ENCODE measurements around the gene CHRDL2. TPM values are rescaled to one million over a fixed set of nuclear protein-coding genes. Genes with fewer than 3 reads are reported as not detected.

The CHRDL2 gene
- total and polyA plus RNA-seq, 2 donors (not counting 3 experiments of a cell fraction or from before 2014, with no cell fraction given) = not detected

- dilution Hi-C loops (cut with MboI; ENCODE audit: extremely low pct_ligation_motif_present, low sequenced_read_pairs) (no loop called here), intact Hi-C loops (cut with micrococcal nuclease) (loop anchor here (10.0 kb wide), 1 partner anchor 280 kb away; no protein-coding TSS in a partner anchor)
- TF ChIP-seq POLR2A (IDR thresholded peaks at IDR 0.05; ENCODE audit: low read depth, low read length) (no peak), MYC (IDR thresholded peaks at IDR 0.05; ENCODE audit: low read depth, low read length) (no peak), FOS (IDR thresholded peaks at IDR 0.05; ENCODE audit: borderline replicate concordance, insufficient read depth, low read length) (no peak), GATA2 (IDR thresholded peaks at IDR 0.05; ENCODE audit: insufficient read depth, insufficient read length, low read depth, low read length) (no peak), MAX (IDR thresholded peaks at IDR 0.05; ENCODE audit: insufficient read depth, insufficient read length) (no peak), POLR2AphosphoS5 (IDR thresholded peaks at IDR 0.05; ENCODE audit: insufficient read depth, low read depth, low read length) (no peak), JUN (IDR thresholded peaks at IDR 0.05; ENCODE audit: borderline replicate concordance, insufficient read depth, insufficient read length, low read depth) (no peak), CTCF (IDR thresholded peaks at IDR 0.05; ENCODE audit: extremely low read depth in 1 of 2, insufficient read depth in 1 of 2, low read depth in 1 of 2, low read length in 2 of 2) (no peak), EZH2 (IDR thresholded peaks at IDR 0.05; ENCODE audit: borderline replicate concordance, low read depth, low read length, severe bottlenecking) (no peak)
- FAIRE-seq (no peak), DNase-seq (ENCODE audit: low read depth, low spot score) (no peak)
- Histone ChIP-seq H3K4me3 (replicated peaks in 1 of 3; ENCODE audit: insufficient read depth in 1 of 3, low read depth in 1 of 3, low read length in 3 of 3) (no peak overlapping the region), H3K9ac (replicated peaks; ENCODE audit: extremely low read depth, insufficient read depth, low read length) (no peak overlapping the region), H3K9me1 (replicated peaks; ENCODE audit: control insufficient read depth, extremely low read depth, insufficient read depth, low read length) (no peaks in the 10 kb centered on the region), H3K4me2 (ENCODE audit: insufficient read depth, low read length) (no peak overlapping the region), H3K79me2 (ENCODE audit: control insufficient read depth, insufficient read depth, low read length) (no peaks in the 10 kb centered on the region), H2AFZ (ENCODE audit: low read depth, low read length) (no peak overlapping the region), H3K4me1 (ENCODE audit: control insufficient read depth, extremely low read depth, insufficient read depth, low read length) (no peaks in the 10 kb centered on the region), H3K27me3 (ENCODE audit: control insufficient read depth in 2 of 2, insufficient read depth in 2 of 2, low read length in 2 of 2) (peaks cover 52 to 61% of the 10 kb centered on the region in 2 experiments), H3K36me3 (ENCODE audit: control insufficient read depth in 2 of 2, extremely low read depth in 1 of 2, insufficient read depth in 2 of 2, low read length in 2 of 2) (no peaks in the 10 kb centered on the region), H4K20me1 (replicated peaks; ENCODE audit: control insufficient read depth, extremely low read depth, insufficient read depth, low read length) (no peaks in the 10 kb centered on the region), H3K9me3 (replicated peaks; ENCODE audit: control insufficient read depth, insufficient read depth, low read length) (no peaks in the 10 kb centered on the region), H3K27ac (ENCODE audit: insufficient read depth, low read depth, low read length) (no peak overlapping the region)
- POLR2A ChIA-PET = no interaction called here
- BruUV-seq (replicated peaks) = no TSS peak
- CTCF ChIA-PET = interaction anchor here (0.7 to 2.7 kb wide), 4 partner anchors 9 to 137 kb away, joined by 3 to 17 read pairs (median 10); no protein-coding TSS in a partner anchor
Measured at GRCh38 chr11:74734559-74734925, 3.3 kb upstream of the CHRDL2 start.
